SK-MEL-5 (cell line): ENCODE measurements around the gene TMEM161A. TPM values are rescaled to one million over a fixed set of nuclear protein-coding genes. Genes with fewer than 3 reads are reported as not detected.
"Not testable (repeated sequence)": the region's sequence is repeated elsewhere in the genome, so short reads cannot be mapped to it uniquely, and the experiment has no call there.

Experiments used
- DNase-seq: peaks from one replicate; pipeline ENCODE4 v3.0.0-alpha.2; 2016; ENCODE audit warnings: low read depth, low spot score
- in situ Hi-C: cut with HindIII; loops from 2 replicates; pipeline ENCODE4 v1.10.0; 2016; ENCODE audit warnings: low sequenced_read_pairs, high pct_unique_total_duplicates, low pct_unique_long_range_greater_than_20kb
- total RNA-seq: library from RNA; depleted of rRNA; stranded (reverse); fragments of >200 nt; shearing (Covaris generic); gene quantifications from 2 replicates; pipeline ENCODE4 v1.2.3, GENCODE V29; 2014

The TMEM161A gene
- total RNA-seq, 1 experiment from 2014 or later: 34.4 TPM

GRCh38 chr19:19135713-19136112, 2.6 kb downstream of the TMEM161A start:
- DNase-seq, in situ Hi-C loops: not testable (repeated sequence)

- in situ Hi-C loops: no loop called here
- no peak for DNase-seq
These were observed 3.6 kb downstream of the TMEM161A start for GRCh38 chr19:19134687-19135158.

- no peak for DNase-seq
- in situ Hi-C loops: no loop called here
These were observed 4.3 kb downstream of the TMEM161A start for GRCh38 chr19:19133985-19134384.

DNA sequence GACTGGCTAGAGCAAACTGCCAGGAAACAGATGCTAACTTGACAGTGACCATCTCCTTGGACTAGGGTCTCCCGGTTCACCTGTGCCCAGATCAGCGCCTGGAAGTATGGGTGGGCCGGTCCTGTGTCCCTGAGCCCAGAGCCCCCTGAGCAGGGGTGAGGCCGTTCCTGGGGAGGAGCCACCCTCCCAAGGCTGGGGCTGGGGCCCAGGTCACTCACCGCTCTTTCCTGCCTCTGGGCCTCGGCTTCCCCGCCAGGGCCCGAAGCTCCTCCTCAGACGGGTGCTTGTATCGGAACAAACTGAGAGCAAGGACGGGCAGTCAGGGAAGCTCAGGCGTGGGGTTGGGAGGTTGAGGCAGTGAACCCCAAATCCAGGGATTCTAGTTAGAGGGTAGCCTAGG, 5.4 kb downstream of the TMEM161A start:
- in situ Hi-C loops: no loop called here
- DNase-seq: no peak

- in situ Hi-C loops: no loop called here
- no peak for DNase-seq
These were observed 6.3 kb downstream of the TMEM161A start for GRCh38 chr19:19131989-19132388.

DNA sequence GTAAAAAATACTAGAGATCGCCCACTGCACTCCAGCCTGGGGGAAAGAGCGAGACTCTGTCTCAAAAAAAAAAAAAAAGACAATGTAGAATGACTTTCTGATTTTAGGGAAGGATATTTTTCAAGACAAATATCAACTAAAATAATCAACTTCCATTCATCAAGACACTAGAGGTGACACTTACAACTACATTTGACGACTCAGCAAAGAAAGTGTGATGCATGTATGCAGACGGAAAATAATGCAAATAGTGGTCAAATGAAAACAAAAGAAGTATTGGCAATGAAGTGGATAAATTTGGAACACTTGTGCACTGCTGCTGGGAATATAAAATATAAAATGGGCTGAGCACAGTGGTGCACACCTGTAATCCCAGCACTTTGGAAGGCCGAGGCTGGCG, 12.2 kb downstream of the TMEM161A start:
- in situ Hi-C loops: no loop called here
- DNase-seq: no peak

DNA sequence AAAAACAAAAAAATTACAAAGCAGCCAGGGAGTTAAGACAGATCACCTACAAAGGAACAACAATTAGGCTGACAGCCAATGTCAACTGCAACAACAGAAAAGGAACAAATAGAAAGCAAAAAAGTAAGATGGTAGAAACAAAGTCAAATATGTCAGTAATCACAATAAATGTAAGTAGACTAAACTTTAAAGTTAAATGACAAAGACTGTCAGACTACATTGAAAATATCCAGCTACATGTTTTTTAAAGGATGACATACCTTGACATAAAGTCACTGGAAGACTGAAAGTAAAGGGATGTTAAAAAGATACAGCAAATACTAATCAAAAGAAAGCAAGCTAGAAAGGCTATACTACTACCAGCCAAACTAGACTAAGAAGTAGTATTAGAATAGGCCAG, 14.9 kb downstream of the TMEM161A start:
- in situ Hi-C loops: no loop called here
- DNase-seq: no peak

- in situ Hi-C loops: no loop called here
- DNase-seq: no peak
These were observed 15.4 kb downstream of the TMEM161A start for GRCh38 chr19:19122902-19123301.

DNA sequence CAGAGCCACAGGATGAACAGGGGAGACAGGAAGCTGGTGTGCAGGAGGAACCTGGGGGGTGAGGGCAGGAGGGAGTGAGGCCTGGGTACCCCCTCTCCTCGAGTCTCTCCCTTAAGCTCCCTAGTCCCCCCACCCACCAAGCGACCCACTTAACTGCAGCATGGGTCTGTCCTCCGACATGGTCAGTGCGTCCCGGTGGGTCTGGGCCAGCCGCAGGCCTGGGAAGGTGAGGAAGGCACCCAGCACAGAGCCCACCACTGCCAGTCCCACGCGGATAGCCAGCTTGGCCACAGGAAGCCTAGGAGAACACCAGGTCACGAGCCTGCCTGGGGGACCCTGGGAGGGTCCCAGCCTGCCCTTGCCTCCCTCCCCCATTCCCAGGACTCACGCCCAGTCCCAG, 16.9 kb downstream of the TMEM161A start:
- DNase-seq: no peak

DNA sequence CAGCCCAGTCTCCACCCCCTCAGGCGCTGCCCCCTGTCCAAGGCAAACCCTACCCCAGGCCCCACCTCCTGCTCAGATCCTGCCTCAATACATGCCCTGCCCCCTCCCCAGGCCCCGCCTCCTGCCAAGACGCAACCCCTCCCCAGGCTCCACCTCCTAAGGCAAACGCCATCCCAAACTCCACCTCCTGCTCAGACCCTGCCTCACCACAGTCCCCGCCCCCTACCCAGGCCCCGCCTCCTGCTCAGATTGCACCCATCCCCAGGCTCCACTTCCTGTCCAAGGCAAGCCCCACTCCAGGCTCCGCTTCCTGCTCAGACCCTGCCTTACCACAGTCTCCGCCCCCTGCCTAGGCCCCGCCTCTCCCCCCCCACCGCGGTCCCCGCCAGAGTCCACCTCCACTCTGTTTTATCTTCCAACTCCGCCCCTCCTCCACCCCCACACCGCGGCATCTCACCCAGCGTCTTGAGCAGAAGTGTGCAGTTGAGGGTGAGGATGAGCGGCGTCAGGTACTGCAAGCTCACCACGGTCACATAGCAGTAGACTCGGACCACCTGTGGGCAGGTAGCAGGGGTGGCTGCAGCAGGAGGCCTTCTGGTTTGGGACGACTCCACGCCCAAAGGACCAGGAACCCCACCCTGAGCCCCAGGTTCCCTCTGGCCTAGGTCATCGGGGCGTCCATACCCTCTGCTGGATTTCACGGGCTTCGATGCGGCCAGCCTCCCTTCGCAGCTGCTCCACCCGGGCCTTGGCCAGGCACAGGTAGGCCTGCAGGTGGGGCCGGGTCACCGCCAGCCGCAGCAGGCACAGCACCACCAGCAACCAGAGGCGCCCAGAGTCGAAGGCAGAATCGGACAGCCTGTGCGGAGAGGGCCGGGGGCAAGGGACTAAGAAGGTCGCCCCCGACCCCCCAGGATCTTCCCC, 17.7 kb downstream of the TMEM161A start:
- DNase-seq: peak; percentile 54
- in situ Hi-C loops: no loop called here

More for the DNA sequence above, 16.9 kb downstream of the TMEM161A start:
- in situ Hi-C loops: no loop called here

GRCh38 chr19:19119325-19120237, 18.7 kb downstream of the TMEM161A start:
- no peak for DNase-seq
- in situ Hi-C loops: no loop called here

DNA sequence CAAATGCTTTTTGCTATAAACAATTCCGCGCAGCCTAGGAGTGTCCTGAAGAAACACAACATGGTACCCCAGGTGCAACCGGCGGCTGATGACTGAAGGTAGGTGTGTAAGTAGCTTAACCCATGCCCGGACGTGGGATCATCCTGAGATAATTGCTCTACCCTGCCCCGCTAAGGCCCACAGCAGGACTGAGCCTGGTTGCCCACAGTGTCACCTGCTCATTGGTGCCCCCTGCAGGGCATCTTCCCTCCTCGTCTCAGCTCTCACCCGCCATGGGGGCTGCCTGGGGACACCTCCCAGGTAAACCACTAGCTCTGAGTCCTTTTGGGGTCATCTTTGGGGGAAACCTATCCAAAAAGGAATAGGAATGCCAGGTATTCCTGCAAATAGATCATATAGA, 22.3 kb downstream of the TMEM161A start:
- peak; percentile 64 for DNase-seq
- in situ Hi-C loops: no loop called here

GRCh38 chr19:19113040-19113626, 25.1 kb downstream of the TMEM161A start:
- in situ Hi-C loops: no loop called here
- DNase-seq: peak; percentile 44

GRCh38 chr19:19111967-19112580, 26.2 kb downstream of the TMEM161A start:
- in situ Hi-C loops: no loop called here
- no peak for DNase-seq

- in situ Hi-C loops: no loop called here
- DNase-seq: no peak
These were observed 27.0 kb downstream of the TMEM161A start for GRCh38 chr19:19111136-19111835.

DNA sequence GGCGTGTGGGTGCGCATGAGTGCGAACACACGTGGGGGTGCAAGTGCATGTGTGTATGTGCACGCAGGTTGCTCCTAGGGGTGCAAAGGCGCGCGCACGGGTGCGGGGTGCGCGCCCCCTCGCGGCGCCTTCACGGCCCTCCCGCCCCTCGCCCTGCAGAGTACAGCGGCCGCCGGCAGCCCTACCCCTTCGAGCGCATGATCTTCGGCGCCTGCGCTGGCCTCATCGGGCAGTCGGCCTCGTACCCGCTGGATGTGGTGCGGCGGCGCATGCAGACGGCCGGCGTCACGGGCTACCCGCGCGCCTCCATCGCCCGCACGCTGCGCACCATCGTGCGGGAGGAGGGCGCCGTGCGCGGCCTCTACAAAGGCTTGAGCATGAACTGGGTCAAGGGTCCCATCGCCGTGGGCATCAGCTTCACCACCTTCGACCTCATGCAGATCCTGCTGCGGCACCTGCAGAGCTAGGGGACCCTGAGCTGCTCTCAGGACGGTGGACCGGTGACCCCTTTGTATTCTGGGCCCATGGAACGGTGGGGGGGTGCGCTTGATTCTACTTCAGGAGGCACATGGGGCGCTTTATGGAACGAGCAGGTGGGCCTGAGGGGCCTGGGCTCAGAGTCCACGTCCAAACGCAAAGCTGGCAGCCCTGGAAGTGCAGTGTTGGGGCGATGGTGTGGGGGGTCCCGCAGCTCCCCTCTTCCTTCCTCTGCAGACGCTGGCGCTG, 27.7 kb downstream of the TMEM161A start:
- in situ Hi-C loops: no loop called here
- no peak for DNase-seq
